Suprapubic skin (tissue), 4 donors: ENCODE data around the gene STEAP1B. TPM values are rescaled to one million over a fixed set of nuclear protein-coding genes. Genes with fewer than 3 reads are reported as not detected.

Experiments used
- DNase-seq, 2 donors: peaks; one replicate each; pipeline ENCODE4 v3.0.0-alpha.2; 2019; ENCODE audit warnings: low spot score in 2 of 2
- H3K27ac ChIP-seq: fragments of 200-600 bp; sonication (generic); one replicate; pipeline ENCODE4 v1.5.1; 2019
- H3K27me3 ChIP-seq: fragments of 200-600 bp; sonication (generic); one replicate; pipeline ENCODE4 v1.5.1; 2019
- H3K36me3 ChIP-seq: fragments of 200-600 bp; sonication (generic); one replicate; pipeline ENCODE4 v1.5.1; 2019
- H3K4me1 ChIP-seq: fragments of 200-600 bp; sonication (generic); one replicate; pipeline ENCODE4 v1.5.1; 2019
- H3K4me3 ChIP-seq: fragments of 200-600 bp; sonication (generic); one replicate; pipeline ENCODE4 v1.5.1; 2019; ENCODE audit warnings: mild to moderate bottlenecking
- H3K9me3 ChIP-seq: fragments of 200-600 bp; sonication (generic); one replicate; pipeline ENCODE4 v1.5.1; 2019
- EP300 ChIP-seq: sonication (generic); formaldehyde crosslinking; IDR thresholded peaks from one replicate; pipeline ENCODE4 v1.6.1; 2017; ENCODE audit warnings: antibody characterized with exemption
- POLR2A ChIP-seq, 2 donors: fragments of 450-650 bp; IDR thresholded peaks; one replicate each; pipeline ENCODE4 v1.6.1; 2017; ENCODE audit warnings: antibody characterized with exemption in 2 of 2, mild to moderate bottlenecking in 2 of 2, moderate library complexity in 2 of 2
- POLR2AphosphoS5 ChIP-seq, 3 donors: sonication (generic); formaldehyde crosslinking; IDR thresholded peaks; one replicate each; pipeline ENCODE4 v1.6.1; 2017; ENCODE audit warnings: antibody characterized with exemption in 3 of 3
- WGBS: methylation state at CpG from one replicate; pipeline ENCODE4 v1.1.5; 2018; 5-methylcytosine and 5-hydroxymethylcytosine counted together
- total RNA-seq, 4 donors: library from RNA; depleted of rRNA; stranded (reverse); fragments of >200 nt; gene quantifications; one replicate each; pipeline ENCODE4 v1.1.0, GENCODE V29; 2016
- TF ChIP-seq, protein P1 (sequence below), 2 donors: fragments of 200-600 bp in 1 of 2; fragments of 450-650 bp in 1 of 2; sonication (generic) in 1 of 2; IDR thresholded peaks; one replicate each; pipeline ENCODE4 v1.5.1; 2016 to 2019; ENCODE audit warnings: antibody characterized with exemption in 2 of 2, mild to moderate bottlenecking in 1 of 2, moderate library complexity in 1 of 2

STEAP1B gene
- total RNA-seq, 4 donors from 2014 or later = 0.64 TPM; not detected in 3

DNA sequence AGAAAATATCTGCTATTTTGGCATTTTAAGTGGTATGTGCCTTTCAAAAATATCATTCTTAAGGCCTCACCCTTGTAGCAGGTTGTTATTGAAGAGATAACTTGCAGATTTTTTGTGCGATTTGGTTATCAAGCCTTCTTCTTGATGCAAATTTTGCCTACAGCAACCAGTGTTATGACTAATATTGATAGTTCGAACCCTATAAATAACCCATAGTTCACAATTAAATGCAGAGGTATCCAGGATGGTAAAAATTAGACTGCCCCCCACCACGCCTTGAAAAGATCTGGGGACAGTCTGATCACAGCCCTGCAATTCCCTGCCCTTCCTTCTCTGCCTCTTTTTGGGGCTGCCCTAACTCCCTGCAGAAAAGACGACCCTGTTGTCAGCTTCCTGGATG lies 114.7 kb downstream of the STEAP1B start:
- no peak for TF ChIP-seq POLR2A (IDR thresholded peaks at IDR 0.05)
- no peak for TF ChIP-seq POLR2AphosphoS5 (IDR thresholded peaks at IDR 0.05)
- TF ChIP-seq EP300 = no peak
- TF ChIP-seq, protein P1, sequence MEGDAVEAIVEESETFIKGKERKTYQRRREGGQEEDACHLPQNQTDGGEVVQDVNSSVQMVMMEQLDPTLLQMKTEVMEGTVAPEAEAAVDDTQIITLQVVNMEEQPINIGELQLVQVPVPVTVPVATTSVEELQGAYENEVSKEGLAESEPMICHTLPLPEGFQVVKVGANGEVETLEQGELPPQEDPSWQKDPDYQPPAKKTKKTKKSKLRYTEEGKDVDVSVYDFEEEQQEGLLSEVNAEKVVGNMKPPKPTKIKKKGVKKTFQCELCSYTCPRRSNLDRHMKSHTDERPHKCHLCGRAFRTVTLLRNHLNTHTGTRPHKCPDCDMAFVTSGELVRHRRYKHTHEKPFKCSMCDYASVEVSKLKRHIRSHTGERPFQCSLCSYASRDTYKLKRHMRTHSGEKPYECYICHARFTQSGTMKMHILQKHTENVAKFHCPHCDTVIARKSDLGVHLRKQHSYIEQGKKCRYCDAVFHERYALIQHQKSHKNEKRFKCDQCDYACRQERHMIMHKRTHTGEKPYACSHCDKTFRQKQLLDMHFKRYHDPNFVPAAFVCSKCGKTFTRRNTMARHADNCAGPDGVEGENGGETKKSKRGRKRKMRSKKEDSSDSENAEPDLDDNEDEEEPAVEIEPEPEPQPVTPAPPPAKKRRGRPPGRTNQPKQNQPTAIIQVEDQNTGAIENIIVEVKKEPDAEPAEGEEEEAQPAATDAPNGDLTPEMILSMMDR (IDR thresholded peaks at IDR 0.05) = no peak
- no peak for DNase-seq
- Histone ChIP-seq H3K4me3 (no peak overlapping the region), H3K27me3 (no peaks in the 10 kb centered on the region), H3K4me1 (no peaks in the 10 kb centered on the region), H3K36me3 (no peaks in the 10 kb centered on the region), H3K9me3 (no peaks in the 10 kb centered on the region), H3K27ac (no peak overlapping the region)
- WGBS = 89% methylated on average over 4 of the region's 4 CpGs

DNA sequence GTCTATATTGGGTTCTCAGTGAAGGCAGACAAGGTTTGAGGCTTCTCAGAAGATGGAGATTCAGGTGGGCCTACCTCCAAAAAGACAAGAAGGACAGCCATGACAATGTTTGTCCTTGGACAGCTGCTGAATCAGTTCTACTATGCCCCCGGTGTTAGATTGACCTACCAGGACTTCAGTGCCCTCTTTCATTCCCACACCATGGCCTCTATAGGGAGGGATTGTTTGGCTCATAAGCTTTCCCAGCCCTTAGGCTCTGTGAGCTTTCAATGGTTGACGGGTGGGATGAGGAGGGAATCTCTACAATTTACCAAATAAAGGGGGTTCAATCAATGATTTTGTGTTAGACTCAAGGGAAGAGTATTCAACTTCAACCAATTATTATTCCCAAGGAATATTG lies 119.7 kb downstream of the STEAP1B start:
- Histone ChIP-seq H3K27ac (no peak overlapping the region), H3K36me3 (no peaks in the 10 kb centered on the region), H3K4me3 (no peak overlapping the region), H3K9me3 (no peaks in the 10 kb centered on the region), H3K27me3 (no peaks in the 10 kb centered on the region), H3K4me1 (no peaks in the 10 kb centered on the region)
- no peak for DNase-seq
- TF ChIP-seq EP300 (no peak), POLR2AphosphoS5 (IDR thresholded peaks at IDR 0.05) (no peak), POLR2A (IDR thresholded peaks at IDR 0.05) (no peak)
- TF ChIP-seq, protein P1 (IDR thresholded peaks at IDR 0.05) = no peak
- WGBS = 93% methylated on average over 2 of the region's 2 CpGs

DNA sequence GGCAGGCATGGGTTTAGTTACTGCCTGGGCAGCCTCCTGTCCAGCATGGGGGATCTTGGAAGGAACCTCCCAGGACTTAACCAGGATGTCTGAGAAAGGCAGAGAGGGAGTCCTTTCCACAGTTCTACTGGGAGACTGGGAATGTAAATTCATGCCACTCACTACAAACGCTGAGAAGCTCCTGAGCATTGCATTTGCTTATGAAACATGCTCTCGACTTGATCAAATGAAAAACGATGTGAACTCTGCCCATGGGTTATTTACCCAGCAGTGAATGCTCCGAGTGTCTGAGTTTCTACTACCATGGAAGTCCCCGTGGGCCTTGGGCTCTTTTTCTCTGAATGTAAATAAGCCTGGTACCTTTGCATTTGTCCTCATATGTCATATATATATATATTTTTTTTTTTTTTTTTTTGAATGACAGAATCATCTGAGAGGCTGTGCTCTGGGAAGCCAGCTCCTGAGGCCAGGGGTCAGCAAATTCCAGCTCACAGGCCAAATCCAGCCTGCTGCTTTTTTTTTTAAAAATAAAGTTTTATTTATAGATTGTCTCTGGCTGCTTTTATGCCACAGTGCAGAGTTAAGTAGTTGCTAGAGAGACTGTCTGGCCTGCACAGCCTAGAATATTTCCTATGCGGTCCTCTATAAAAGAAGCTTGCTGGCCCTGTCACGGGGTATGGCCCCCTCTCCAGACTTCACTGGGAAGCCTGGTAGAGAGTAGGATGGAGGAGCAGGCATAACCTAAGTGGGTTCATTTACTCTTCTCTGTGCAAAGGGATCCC lies 121.6 kb downstream of the STEAP1B start:
- Histone ChIP-seq H3K36me3 (no peaks in the 10 kb centered on the region), H3K27me3 (no peaks in the 10 kb centered on the region), H3K4me3 (no peak overlapping the region), H3K4me1 (peaks cover 1% of the 10 kb centered on the region), H3K9me3 (no peaks in the 10 kb centered on the region), H3K27ac (no peak overlapping the region)
- TF ChIP-seq, protein P1 (IDR thresholded peaks at IDR 0.05) = no peak
- TF ChIP-seq POLR2AphosphoS5 (IDR thresholded peaks at IDR 0.05) (no peak), POLR2A (IDR thresholded peaks at IDR 0.05) (no peak), EP300 (no peak)
- no peak for DNase-seq
- WGBS = 80% methylated on average over 7 of the region's 7 CpGs

DNA sequence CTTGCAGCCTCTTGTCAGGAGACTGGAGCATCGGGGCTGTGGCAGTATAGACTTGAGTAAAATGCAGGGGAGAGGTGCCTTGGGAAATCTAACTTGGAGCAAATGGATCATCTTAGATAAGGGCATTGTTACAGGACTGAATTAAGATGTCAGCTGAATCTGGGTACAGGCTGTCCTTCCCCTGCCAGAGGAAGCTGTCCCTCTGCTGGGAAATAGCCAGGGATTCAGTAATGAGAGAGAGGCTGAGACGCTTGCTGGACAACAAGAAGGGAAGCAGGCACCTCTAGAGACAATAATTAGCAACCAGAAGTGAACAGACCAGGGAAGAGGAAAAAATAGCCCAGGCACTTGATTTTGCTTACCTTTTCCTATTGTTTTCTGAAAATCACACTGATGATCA lies 122.3 kb downstream of the STEAP1B start:
- H3K9me3 ChIP-seq = no peaks in the 10 kb centered on the region
- no peak overlapping the region for H3K27ac ChIP-seq
- 69% methylated on average over 2 of the region's 2 CpGs for WGBS
- no peak for DNase-seq
- H3K36me3 ChIP-seq = no peaks in the 10 kb centered on the region
- no peaks in the 10 kb centered on the region for H3K27me3 ChIP-seq
- peaks cover 6% of the 10 kb centered on the region for H3K4me1 ChIP-seq
- TF ChIP-seq POLR2A (IDR thresholded peaks at IDR 0.05) (no peak), POLR2AphosphoS5 (IDR thresholded peaks at IDR 0.05) (no peak), EP300 (no peak)
- TF ChIP-seq, protein P1 (IDR thresholded peaks at IDR 0.05) = no peak
- no peak overlapping the region for H3K4me3 ChIP-seq

DNA sequence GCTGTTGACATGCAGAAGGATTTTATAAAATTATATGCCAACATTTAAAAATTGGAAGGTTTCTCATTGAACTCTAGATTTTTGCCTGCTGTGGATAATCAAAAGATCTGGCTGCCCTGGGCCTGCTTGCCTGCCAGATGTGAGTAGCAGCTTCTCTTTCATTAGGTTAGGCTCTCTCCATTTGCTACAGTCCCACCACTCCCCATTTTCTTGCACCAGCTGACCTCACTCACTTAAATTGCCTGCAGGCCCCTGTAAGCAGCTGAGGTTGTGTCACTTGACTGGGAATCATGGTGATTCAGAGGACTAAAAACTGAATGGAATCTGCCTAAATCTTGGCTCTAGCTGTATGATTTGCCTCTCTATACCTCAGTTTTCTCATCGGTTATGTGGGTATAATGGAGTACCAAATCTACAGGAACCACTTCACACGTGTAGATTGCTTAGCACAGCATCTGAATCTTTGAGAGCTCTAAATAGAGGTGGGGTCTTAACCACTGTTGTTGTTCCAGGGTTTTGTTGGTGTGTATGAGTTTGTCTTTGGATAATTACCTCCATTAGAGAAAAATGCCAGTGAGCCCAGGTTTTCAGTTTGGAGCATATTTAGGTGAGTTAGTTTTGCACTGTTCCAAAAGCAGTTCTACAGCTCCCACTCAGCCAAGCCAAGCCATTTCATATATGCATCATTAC lies 124.5 kb downstream of the STEAP1B start:
- DNase-seq = no peak
- Histone ChIP-seq H3K9me3 (no peaks in the 10 kb centered on the region), H3K36me3 (no peaks in the 10 kb centered on the region), H3K27me3 (no peaks in the 10 kb centered on the region), H3K27ac (no peak overlapping the region), H3K4me3 (no peak overlapping the region), H3K4me1 (peaks cover 6% of the 10 kb centered on the region)
- WGBS = 75% methylated on average over 2 of the region's 2 CpGs
- TF ChIP-seq POLR2AphosphoS5 (IDR thresholded peaks at IDR 0.05) (no peak), POLR2A (IDR thresholded peaks at IDR 0.05) (no peak), EP300 (no peak)
- TF ChIP-seq, protein P1 (IDR thresholded peaks at IDR 0.05) = no peak
